GM19035 (cell line): ENCODE results near the gene CCDC102A.

Source experiments
- ATAC-seq: cut with Tn5 transposase; IDR thresholded peaks from one replicate; pipeline ENCODE4 v1.9.1; 2021; ENCODE audit not compliant: unreplicated experiment

CCDC102A gene

DNA sequence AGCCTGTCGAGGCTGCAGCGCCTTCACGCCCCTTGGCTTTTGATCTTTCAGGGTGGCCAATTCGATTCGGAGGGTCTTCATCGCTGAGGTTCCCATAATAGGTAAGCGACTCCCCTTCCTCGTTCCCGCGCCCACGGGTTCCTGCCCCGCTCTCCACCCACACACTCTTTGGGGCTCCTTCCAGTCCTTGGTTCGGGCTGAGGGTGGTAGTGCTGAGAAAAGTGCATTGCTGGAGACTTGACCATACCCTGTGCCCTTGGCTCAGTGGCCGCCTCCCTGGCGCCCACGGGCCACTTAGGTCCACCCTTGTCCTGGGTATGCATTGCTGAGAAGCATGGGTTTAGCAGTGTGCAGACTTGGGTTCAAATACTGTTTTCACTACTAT lies 73.4 kb downstream of the CCDC102A start:
- ATAC-seq, result peak; percentile 8

DNA sequence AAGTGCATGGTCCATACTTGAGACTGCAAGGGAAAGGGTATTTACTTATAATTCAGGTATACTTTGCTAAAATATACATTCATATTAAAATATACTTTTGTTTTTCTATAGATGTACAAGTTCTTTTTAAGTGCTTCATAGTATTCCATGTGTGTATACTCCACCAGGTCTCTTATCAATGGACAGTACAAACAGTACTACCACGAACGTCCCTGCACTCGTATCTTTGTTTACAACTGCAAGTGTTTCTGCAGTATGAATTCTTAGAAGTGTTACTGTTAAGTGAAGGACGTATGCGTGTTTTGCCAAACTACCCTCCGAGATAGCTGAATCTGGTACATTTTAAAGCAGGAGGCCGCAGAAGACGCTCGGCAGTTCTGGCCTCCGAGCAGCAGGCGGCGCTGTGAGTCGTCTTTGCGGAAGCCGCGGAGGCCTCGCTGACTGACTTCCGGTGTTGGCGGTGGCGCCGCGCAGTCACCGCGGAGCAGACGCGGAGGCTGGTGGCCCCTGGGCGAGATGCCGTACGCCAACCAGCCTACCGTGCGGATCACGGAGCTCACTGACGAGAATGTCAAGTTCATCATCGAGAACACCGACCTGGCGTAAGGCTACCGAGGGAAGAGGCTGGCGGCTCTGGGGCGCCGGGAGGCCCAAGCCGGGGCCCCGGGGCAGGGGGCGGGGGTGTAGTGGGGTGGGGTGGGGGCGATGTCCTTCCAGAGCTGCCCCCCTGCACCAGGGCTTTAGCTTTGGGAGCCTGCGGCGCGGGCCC lies 74.0 kb downstream of the CCDC102A start, which contains the start of gene POLR2C:
POLR2C (plus strand) TSS at position 471 of the 769 bp plus-strand sequence; CDS start at position 517, 46 bp downstream.
- peak; percentile 93 for ATAC-seq
